ENCODE results near the gene PTPRE. TPM values are rescaled to one million over a fixed set of nuclear protein-coding genes. Genes with fewer than 3 reads are reported as not detected.

Gene PTPRE
- polyA plus RNA-seq, 1 of the 3 experiments (the other 2 are of a cell fraction), result 11.8 TPM

DNA sequence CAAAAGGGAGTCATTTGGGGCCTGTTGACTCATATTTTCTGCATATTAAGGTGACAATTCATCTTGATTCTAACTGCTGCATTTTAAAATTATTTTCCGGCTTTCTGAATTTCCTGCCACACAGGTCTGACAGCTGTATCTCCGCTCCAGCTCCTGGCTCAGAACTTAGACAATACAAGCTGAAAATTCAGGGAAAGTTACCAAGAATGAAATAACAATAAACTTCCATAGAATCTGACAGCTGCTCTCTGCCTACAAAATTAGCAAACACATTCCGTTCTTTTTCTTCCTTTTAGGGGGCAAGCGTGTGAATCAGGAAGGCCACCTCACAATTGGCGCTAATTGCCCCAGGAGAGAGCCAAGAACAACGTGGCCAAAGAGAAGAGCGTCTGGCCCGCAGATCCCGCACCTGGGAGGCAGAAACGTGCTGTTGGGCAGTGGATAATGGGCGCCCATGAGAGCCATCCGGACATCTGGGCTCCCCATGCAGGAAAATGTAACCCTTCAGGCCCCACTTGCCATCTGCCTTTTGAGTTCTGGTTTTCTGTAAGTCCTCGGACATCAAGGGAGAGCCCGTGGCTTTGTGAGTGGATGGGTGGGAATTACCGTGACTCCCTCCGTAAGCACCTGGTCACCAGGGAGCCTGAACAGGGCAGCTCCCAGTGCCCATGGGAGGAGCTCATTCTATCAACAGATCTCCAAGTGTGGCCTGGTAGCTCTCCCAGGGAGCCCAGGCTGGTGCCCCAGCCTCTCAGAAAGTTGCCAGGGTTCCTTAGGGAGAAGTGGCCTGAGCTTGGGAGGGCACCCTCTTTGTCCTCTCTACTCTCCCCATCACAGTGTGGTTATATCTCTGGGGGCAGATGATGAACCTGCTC, 19.1 kb upstream of the PTPRE start:
- no peak for TF ChIP-seq SMC3 (IDR thresholded peaks at IDR 0.05; ENCODE audit: low read depth, low read length)
- TF ChIP-seq EP300 (IDR thresholded peaks at IDR 0.05; ENCODE audit: borderline replicate concordance in 1 of 2, low read depth in 1 of 2, low read length in 1 of 2), result no peak
- TF ChIP-seq FOSL2 (IDR thresholded peaks at IDR 0.05; ENCODE audit: borderline replicate concordance, low read depth), result no peak
- TF ChIP-seq, protein P1, sequence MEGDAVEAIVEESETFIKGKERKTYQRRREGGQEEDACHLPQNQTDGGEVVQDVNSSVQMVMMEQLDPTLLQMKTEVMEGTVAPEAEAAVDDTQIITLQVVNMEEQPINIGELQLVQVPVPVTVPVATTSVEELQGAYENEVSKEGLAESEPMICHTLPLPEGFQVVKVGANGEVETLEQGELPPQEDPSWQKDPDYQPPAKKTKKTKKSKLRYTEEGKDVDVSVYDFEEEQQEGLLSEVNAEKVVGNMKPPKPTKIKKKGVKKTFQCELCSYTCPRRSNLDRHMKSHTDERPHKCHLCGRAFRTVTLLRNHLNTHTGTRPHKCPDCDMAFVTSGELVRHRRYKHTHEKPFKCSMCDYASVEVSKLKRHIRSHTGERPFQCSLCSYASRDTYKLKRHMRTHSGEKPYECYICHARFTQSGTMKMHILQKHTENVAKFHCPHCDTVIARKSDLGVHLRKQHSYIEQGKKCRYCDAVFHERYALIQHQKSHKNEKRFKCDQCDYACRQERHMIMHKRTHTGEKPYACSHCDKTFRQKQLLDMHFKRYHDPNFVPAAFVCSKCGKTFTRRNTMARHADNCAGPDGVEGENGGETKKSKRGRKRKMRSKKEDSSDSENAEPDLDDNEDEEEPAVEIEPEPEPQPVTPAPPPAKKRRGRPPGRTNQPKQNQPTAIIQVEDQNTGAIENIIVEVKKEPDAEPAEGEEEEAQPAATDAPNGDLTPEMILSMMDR (IDR thresholded peaks at IDR 0.05), result no peak
- TF ChIP-seq NFIC (IDR thresholded peaks at IDR 0.05; ENCODE audit: borderline replicate concordance), result no peak
- TF ChIP-seq, protein P2, sequence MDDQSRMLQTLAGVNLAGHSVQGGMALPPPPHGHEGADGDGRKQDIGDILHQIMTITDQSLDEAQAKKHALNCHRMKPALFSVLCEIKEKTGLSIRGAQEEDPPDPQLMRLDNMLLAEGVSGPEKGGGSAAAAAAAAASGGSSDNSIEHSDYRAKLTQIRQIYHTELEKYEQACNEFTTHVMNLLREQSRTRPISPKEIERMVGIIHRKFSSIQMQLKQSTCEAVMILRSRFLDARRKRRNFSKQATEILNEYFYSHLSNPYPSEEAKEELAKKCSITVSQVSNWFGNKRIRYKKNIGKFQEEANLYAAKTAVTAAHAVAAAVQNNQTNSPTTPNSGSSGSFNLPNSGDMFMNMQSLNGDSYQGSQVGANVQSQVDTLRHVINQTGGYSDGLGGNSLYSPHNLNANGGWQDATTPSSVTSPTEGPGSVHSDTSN (IDR thresholded peaks at IDR 0.05), result no peak
- no peak for TF ChIP-seq TAF1 (IDR thresholded peaks at IDR 0.05; ENCODE audit: borderline replicate concordance, low read depth, low read length)
- TF ChIP-seq, protein P3, sequence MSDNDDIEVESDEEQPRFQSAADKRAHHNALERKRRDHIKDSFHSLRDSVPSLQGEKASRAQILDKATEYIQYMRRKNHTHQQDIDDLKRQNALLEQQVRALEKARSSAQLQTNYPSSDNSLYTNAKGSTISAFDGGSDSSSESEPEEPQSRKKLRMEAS (IDR thresholded peaks at IDR 0.05; ENCODE audit: low read depth), result no peak
- TF ChIP-seq POLR2AphosphoS5 (IDR thresholded peaks at IDR 0.05; ENCODE audit: low read depth, low read length), result no peak
- no peak for TF ChIP-seq ELF1 (IDR thresholded peaks at IDR 0.05)
- TF ChIP-seq, protein P4, sequence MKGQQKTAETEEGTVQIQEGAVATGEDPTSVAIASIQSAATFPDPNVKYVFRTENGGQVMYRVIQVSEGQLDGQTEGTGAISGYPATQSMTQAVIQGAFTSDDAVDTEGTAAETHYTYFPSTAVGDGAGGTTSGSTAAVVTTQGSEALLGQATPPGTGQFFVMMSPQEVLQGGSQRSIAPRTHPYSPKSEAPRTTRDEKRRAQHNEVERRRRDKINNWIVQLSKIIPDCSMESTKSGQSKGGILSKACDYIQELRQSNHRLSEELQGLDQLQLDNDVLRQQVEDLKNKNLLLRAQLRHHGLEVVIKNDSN (IDR thresholded peaks at IDR 0.05; ENCODE audit: borderline replicate concordance, low read depth), result no peak
- Histone ChIP-seq H3K27me3 (ENCODE audit: insufficient read depth) (no peaks in the 10 kb centered on the region; the same call in 1 of the 2 replicates), H3K36me3 (replicated peaks in 1 of 2; ENCODE audit: control insufficient read depth in 1 of 2, insufficient read depth in 2 of 2, low read length in 1 of 2) (no peaks in the 10 kb centered on the region), H3K27ac (ENCODE audit: low read depth in 2 of 2, low read length in 1 of 2) (no peak overlapping the region), H3K9me3 (no peaks in the 10 kb centered on the region), H3K9ac (no peak overlapping the region), H3K79me2 (ENCODE audit: insufficient read depth) (no peaks in the 10 kb centered on the region), H3F3A (replicated peaks; ENCODE audit: insufficient read depth) (no peaks in the 10 kb centered on the region), H3K4me1 (ENCODE audit: control insufficient read depth in 1 of 2, insufficient read depth in 2 of 2, low read depth in 1 of 2, low read length in 1 of 2) (peaks cover 6 to 7% of the 10 kb centered on the region in 2 experiments; a peak in 2 of 4 replicates), H2AFZ (ENCODE audit: low read depth) (no peak overlapping the region), H3K4me2 (no peak overlapping the region), H4K20me1 (ENCODE audit: insufficient read depth) (no peaks in the 10 kb centered on the region), H3K4me3 (ENCODE audit: low read depth in 2 of 2, low read length in 1 of 2) (no peak overlapping the region), H3K9me2 (no peaks in the 10 kb centered on the region)
- CTCF ChIA-PET, result interaction anchor here (0.7 to 1.8 kb wide), 5 partner anchors 19 to 208 kb away, joined by 3 to 8 read pairs (median 5); partner anchors contain the start of gene PTPRE
- POLR2A ChIA-PET, result no interaction called here
- peak; percentile 36 for DNase-seq
- WGBS (ENCODE audit: low lambda C conversion rate), result 86% methylated on average over 13 of the region's 16 CpGs
